H1 (cell line): Measurements from ENCODE around the gene UBE2M. TPM values are rescaled to one million over a fixed set of nuclear protein-coding genes. Genes with fewer than 3 reads are reported as not detected.

ENCODE experiments used
- CTCF ChIA-PET: fragments of 300-600 bp; sonication (Branson Sonifier 250); formaldehyde crosslinking; loops from one replicate; lab custom pipeline; 2021; ENCODE audit not compliant: partially characterized antibody; lab: Charles Lee
- POLR2A ChIA-PET: fragments of 300-600 bp; sonication (Branson Sonifier 250); formaldehyde crosslinking; loops from one replicate; lab custom pipeline; 2021; ENCODE audit warnings: inconsistent platforms; ENCODE audit not compliant: partially characterized antibody; lab: Charles Lee
- DNase-seq, 2 experiments: peaks; one replicate each; pipeline versions ENCODE4 v3.0.0 to v3.0.0-alpha.2; 2010 to 2022; ENCODE audit warnings: low spot score in 2 of 2, low read depth in 1 of 2, mixed read lengths in 1 of 2
- FAIRE-seq: peaks from 2 replicates; lab custom pipeline; 2011; peaks lifted over from hg19 to GRCh38; lab: Jason Lieb, UNC
- H2AFZ ChIP-seq: 2 replicates; pipeline ENCODE4 v1.8.1; 2012; ENCODE audit warnings: low read length, inconsistent platforms
- H2AK5ac ChIP-seq: 2 replicates; pipeline ENCODE4 v1.6.1; 2013; ENCODE audit warnings: low read depth, low read length
- H2BK120ac ChIP-seq: replicated peaks from 2 replicates; pipeline ENCODE3; 2013; ENCODE audit warnings: low read depth, low read length, inconsistent platforms
- H2BK12ac ChIP-seq: 2 replicates; pipeline ENCODE4 v1.6.1; 2013; ENCODE audit warnings: low read depth, low read length
- H2BK15ac ChIP-seq: 2 replicates; pipeline ENCODE4 v1.6.1; 2013; ENCODE audit warnings: low read length
- H2BK20ac ChIP-seq: 2 replicates; pipeline ENCODE4 v1.6.1; 2013; ENCODE audit warnings: low read length
- H2BK5ac ChIP-seq: 2 replicates; pipeline ENCODE4 v1.6.1; 2013; ENCODE audit warnings: low read depth, low read length
- H3K14ac ChIP-seq: 2 replicates; pipeline ENCODE4 v1.6.1; 2013; ENCODE audit warnings: inconsistent platforms; ENCODE audit not compliant: insufficient read length
- H3K18ac ChIP-seq: 2 replicates; pipeline ENCODE4 v1.6.1; 2013; ENCODE audit warnings: low read length; ENCODE audit errors: extremely low read depth
- H3K23ac ChIP-seq: 2 replicates; pipeline ENCODE4 v1.6.1; 2013; ENCODE audit warnings: inconsistent platforms; ENCODE audit not compliant: insufficient read length
- H3K23me2 ChIP-seq: 2 replicates; pipeline ENCODE4 v1.6.1; 2013; ENCODE audit warnings: low read depth, low read length
- H3K27ac ChIP-seq: 2 replicates; pipeline ENCODE4 v1.6.1; 2011; ENCODE audit warnings: low read depth, low read length, inconsistent platforms
- H3K27me3 ChIP-seq, 4 experiments: replicated peaks in 1 of 4; 1 replicate in 1 of 4; 2 replicates in 3 of 4; pipeline versions ENCODE4 v1.6.1 to v1.8.1; 2011 to 2013; ENCODE audit warnings: low read length in 3 of 4, mild to moderate bottlenecking in 3 of 4, inconsistent platforms in 2 of 4, mixed read lengths in 2 of 4, moderate library complexity in 1 of 4; ENCODE audit not compliant: control insufficient read depth in 3 of 4, insufficient read depth in 3 of 4; ENCODE audit errors: extremely low read depth in 1 of 4
- H3K36me3 ChIP-seq, 4 experiments: 2 replicates each; pipeline versions ENCODE4 v1.6.1 to v1.8.1; 2011 to 2013; ENCODE audit warnings: mild to moderate bottlenecking in 4 of 4, low read length in 3 of 4, moderate library complexity in 2 of 4, control low read depth in 1 of 4, inconsistent platforms in 1 of 4; ENCODE audit not compliant: insufficient read depth in 4 of 4, control insufficient read depth in 2 of 4
- H3K4ac ChIP-seq: replicated peaks from 2 replicates; pipeline ENCODE3; 2013; ENCODE audit warnings: low read length, low read depth, mixed read lengths, inconsistent platforms; ENCODE audit not compliant: insufficient read length
- H3K4me1 ChIP-seq, 4 experiments: replicated peaks in 1 of 4; 1 replicate in 1 of 4; 2 replicates in 3 of 4; pipeline versions ENCODE4 v1.6.1 to v1.8.1; 2011 to 2013; ENCODE audit warnings: low read length in 3 of 4, inconsistent platforms in 2 of 4, mixed read lengths in 1 of 4; ENCODE audit not compliant: insufficient read depth in 4 of 4, control insufficient read depth in 3 of 4
- H3K4me2 ChIP-seq, 2 experiments: 2 replicates each; pipeline versions ENCODE4 v1.6.1 to v1.8.1; 2011 to 2013; ENCODE audit warnings: low read depth in 2 of 2, low read length in 2 of 2, control low read depth in 1 of 2, inconsistent platforms in 1 of 2, mild to moderate bottlenecking in 1 of 2; ENCODE audit not compliant: insufficient read depth in 1 of 2
- H3K4me3 ChIP-seq, 4 experiments: fragments of 200-600, 300-600 bp in 1 of 4; sonication (generic), shearing (Covaris generic), sonication (Bioruptor Twin) in 1 of 4; 2 replicates each; pipeline versions ENCODE4 v1.5.1 to v1.8.1; 2011 to 2016; ENCODE audit warnings: low read length in 4 of 4, low read depth in 3 of 4, control low read depth in 2 of 4, inconsistent platforms in 2 of 4, mild to moderate bottlenecking in 2 of 4, mixed read lengths in 1 of 4, moderate library complexity in 1 of 4; ENCODE audit not compliant: insufficient read depth in 2 of 4; ENCODE audit errors: extremely low read depth in 1 of 4
- H3K56ac ChIP-seq: replicated peaks from 2 replicates; pipeline ENCODE3; 2013; ENCODE audit warnings: low read depth, mild to moderate bottlenecking, mixed read lengths, low read length, inconsistent platforms; ENCODE audit not compliant: insufficient read length
- H3K79me1 ChIP-seq: 2 replicates; pipeline ENCODE4 v1.6.1; 2013; ENCODE audit warnings: low read depth, low read length, control low read depth
- H3K79me2 ChIP-seq, 2 experiments: 2 replicates each; pipeline versions ENCODE4 v1.6.1 to v1.8.1; 2012 to 2013; ENCODE audit warnings: low read length in 2 of 2, mild to moderate bottlenecking in 2 of 2, inconsistent platforms in 1 of 2; ENCODE audit not compliant: insufficient read depth in 2 of 2, control insufficient read depth in 1 of 2
- H3K9ac ChIP-seq, 4 experiments: replicated peaks in 1 of 4; 1 replicate in 1 of 4; 2 replicates in 3 of 4; pipeline versions ENCODE4 v1.6.1 to v1.8.1; 2011 to 2013; ENCODE audit warnings: low read depth in 3 of 4, low read length in 3 of 4, control low read depth in 2 of 4, mild to moderate bottlenecking in 2 of 4, moderate library complexity in 2 of 4, inconsistent platforms in 1 of 4; ENCODE audit errors: extremely low read depth in 1 of 4
- H3K9me3 ChIP-seq, 2 experiments: 2 replicates each; pipeline versions ENCODE4 v1.6.1 to v1.8.1; 2012 to 2013; ENCODE audit warnings: mild to moderate bottlenecking in 2 of 2, moderate library complexity in 2 of 2, control low read depth in 1 of 2, inconsistent platforms in 1 of 2, low read depth in 1 of 2, low read length in 1 of 2, mixed read lengths in 1 of 2; ENCODE audit not compliant: insufficient read depth in 2 of 2
- H4K20me1 ChIP-seq, 2 experiments: replicated peaks in 1 of 2; 2 replicates each; pipeline versions ENCODE3 to v1.8.1; 2011 to 2013; ENCODE audit warnings: inconsistent platforms in 2 of 2, low read length in 2 of 2, mild to moderate bottlenecking in 1 of 2; ENCODE audit not compliant: insufficient read depth in 2 of 2, control insufficient read depth in 1 of 2
- H4K5ac ChIP-seq: 2 replicates; pipeline ENCODE4 v1.6.1; 2013; ENCODE audit warnings: low read length, low read depth, mixed read lengths, inconsistent platforms; ENCODE audit not compliant: insufficient read length
- H4K8ac ChIP-seq: 2 replicates; pipeline ENCODE4 v1.8.0; 2013; ENCODE audit warnings: mild to moderate bottlenecking, moderate library complexity, low read length, inconsistent platforms; ENCODE audit not compliant: insufficient read depth; ENCODE audit errors: extremely low read depth
- H4K91ac ChIP-seq: replicated peaks from 2 replicates; pipeline ENCODE3; 2013; ENCODE audit warnings: low read length, mixed read lengths, inconsistent platforms; ENCODE audit not compliant: insufficient read length
- CREB1 ChIP-seq: IDR thresholded peaks from 2 replicates; pipeline ENCODE4 v1.6.1; 2012; ENCODE audit warnings: inconsistent platforms
- JUND ChIP-seq: IDR thresholded peaks from 2 replicates; pipeline ENCODE4 v1.6.1; 2011; ENCODE audit warnings: mild to moderate bottlenecking, improper control_type of control experiment, low read length
- MAFK ChIP-seq: IDR thresholded peaks from 2 replicates; pipeline ENCODE4 v1.6.1; 2012; ENCODE audit warnings: low read depth, mild to moderate bottlenecking, improper control_type of control experiment, low read length
- POLR2AphosphoS5 ChIP-seq: IDR thresholded peaks from 2 replicates; pipeline ENCODE4 v1.6.1; 2011; ENCODE audit warnings: low read depth, low read length
- SIX5 ChIP-seq: IDR thresholded peaks from 2 replicates; pipeline ENCODE4 v1.6.1; 2011; ENCODE audit warnings: mild to moderate bottlenecking, low read depth, low read length
- SUZ12 ChIP-seq: fragments of 200-600 bp; sonication (generic); IDR thresholded peaks from 2 replicates; pipeline ENCODE4 v1.6.1; 2012; ENCODE audit warnings: mild to moderate bottlenecking, inconsistent platforms, low read length, moderate library complexity, mixed read lengths
- WGBS, 2 experiments: shearing (Covaris generic) in 1 of 2; methylation state at CpG; one replicate each; pipeline versions ENCODE4 v1.1.6 to v1.1.7; 2013 to 2015; ENCODE audit warnings: low lambda C conversion rate in 2 of 2, mixed read lengths in 2 of 2, inconsistent platforms in 1 of 2, low coverage in 1 of 2, missing lambda C conversion rate in 1 of 2; ENCODE audit not compliant: insufficient replicate concordance in 2 of 2, insufficient coverage in 1 of 2, insufficient read length in 1 of 2; ENCODE audit errors: extremely low coverage in 1 of 2, missing lambda C conversion rate in 1 of 2; 5-methylcytosine and 5-hydroxymethylcytosine counted together
- polyA plus RNA-seq, 7 experiments: library from polyadenylated mRNA; depleted of rRNA in 3 of 7; stranded (reverse) in 5 of 7; unstranded in 2 of 7; fragments of >200 nt in 5 of 7; fragments of 200-250 nt in 2 of 7; gene quantifications; 1 replicate in 5 of 7; 2 replicates in 1 of 7; 4 replicates in 1 of 7; pipeline versions ENCODE4 v1.2.1 to v1.2.3, GENCODE V29; 2011 to 2013; ENCODE audit warnings: missing spikeins in 2 of 7, mixed read lengths in 2 of 7
- total RNA-seq: library from RNA; stranded (reverse); fragmentation: NEBNext Ultra II Directional; extraction: Animal tissue kit (Norgen Biotek cat#: 25700); gene quantifications from 2 replicates; pipeline ENCODE4 v1.2.1, GENCODE V29; 2021
- TF ChIP-seq, protein P1 (sequence below): IDR thresholded peaks from 2 replicates; pipeline ENCODE4 v1.6.1; 2012; ENCODE audit warnings: low read length, inconsistent platforms
- TF ChIP-seq, protein P2 (sequence below): IDR thresholded peaks from 2 replicates; pipeline ENCODE4 v1.6.1; 2012; ENCODE audit warnings: inconsistent platforms

Gene UBE2M
- total and polyA plus RNA-seq, 2 of the 8 experiments (the other 6 are each of a cell fraction or from before 2014, with no cell fraction given) = 93.8 to 114 TPM

DNA sequence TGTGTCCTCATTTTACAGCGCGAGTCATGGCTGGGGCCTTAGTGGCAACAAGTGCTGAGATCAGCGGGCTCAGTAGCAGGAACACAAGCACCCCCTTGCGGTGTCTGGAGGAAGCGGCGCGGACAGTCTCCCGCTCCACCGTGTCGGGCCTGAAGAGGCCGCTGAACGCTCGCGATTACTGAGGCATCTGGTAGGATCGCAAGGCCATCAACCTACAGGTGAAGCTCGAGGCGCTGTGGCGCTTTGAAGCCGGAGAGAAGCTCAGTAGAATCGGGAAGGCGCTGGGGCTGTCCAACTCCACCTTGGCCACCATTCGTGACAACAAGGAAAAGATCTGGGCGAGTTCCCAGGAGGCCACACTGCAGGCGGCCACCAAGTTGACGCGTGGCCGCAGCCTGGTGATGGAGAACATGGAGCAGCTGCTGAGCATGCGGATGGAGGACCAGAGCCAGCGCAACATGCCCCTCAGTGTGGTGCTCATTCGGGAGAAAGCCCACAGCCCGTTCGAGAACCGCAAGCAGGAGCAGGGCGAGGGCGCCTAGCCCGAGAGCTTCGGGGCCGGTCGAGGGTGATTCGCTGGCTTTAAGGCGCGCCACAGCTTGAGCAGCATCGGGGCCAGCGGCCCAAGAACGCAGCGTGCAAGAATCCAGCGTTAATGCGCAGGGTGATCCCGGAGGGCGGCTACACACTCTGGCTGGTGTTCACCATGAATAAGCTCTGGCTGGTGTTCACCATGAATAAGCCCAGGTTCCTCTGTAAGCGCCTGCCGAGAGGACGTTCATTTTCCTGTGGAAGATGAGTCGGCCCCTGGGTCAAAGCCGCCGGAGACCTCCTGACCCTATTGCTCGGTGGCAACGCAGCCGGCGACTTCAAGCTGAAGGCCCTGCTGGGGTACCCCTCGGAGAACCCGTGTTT is 23.1 kb upstream of the UBE2M start:
- WGBS, 2 experiments = 72% methylated on average over 53 of the region's 62 CpGs; no CpG with 5 or more reads in 1 of the 2 experiments
- H2AFZ ChIP-seq = no peak overlapping the region
- TF ChIP-seq MAFK = peak; percentile 85; the same call in 1 of the 2 replicates
- TF ChIP-seq, protein P1, sequence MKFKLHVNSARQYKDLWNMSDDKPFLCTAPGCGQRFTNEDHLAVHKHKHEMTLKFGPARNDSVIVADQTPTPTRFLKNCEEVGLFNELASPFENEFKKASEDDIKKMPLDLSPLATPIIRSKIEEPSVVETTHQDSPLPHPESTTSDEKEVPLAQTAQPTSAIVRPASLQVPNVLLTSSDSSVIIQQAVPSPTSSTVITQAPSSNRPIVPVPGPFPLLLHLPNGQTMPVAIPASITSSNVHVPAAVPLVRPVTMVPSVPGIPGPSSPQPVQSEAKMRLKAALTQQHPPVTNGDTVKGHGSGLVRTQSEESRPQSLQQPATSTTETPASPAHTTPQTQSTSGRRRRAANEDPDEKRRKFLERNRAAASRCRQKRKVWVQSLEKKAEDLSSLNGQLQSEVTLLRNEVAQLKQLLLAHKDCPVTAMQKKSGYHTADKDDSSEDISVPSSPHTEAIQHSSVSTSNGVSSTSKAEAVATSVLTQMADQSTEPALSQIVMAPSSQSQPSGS = no peak
- TF ChIP-seq CREB1 = peak; percentile 76
- TF ChIP-seq, protein P2, sequence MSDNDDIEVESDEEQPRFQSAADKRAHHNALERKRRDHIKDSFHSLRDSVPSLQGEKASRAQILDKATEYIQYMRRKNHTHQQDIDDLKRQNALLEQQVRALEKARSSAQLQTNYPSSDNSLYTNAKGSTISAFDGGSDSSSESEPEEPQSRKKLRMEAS = peak; percentile 36; the same call in 1 of the 2 replicates
- TF ChIP-seq JUND = peak; percentile 63; the same call in 1 of the 2 replicates
- TF ChIP-seq POLR2AphosphoS5 = peak; percentile 70; the same call in 1 of the 2 replicates
- TF ChIP-seq SIX5 = no peak
- no peak for TF ChIP-seq SUZ12

More for the DNA sequence above, 23.1 kb upstream of the UBE2M start:
- Histone ChIP-seq H4K5ac (no peak overlapping the region), H3K4ac (no peak overlapping the region), H2BK12ac (no peak overlapping the region), H2BK5ac (no peak overlapping the region), H4K91ac (peak overlapping the region; percentile 62), H3K27ac (no peak overlapping the region), H2AK5ac (no peak overlapping the region), H3K4me3 (no peak overlapping the region), H4K8ac (peak overlapping the region; percentile 36; the same call in 1 of the 2 replicates), H3K14ac (no peak overlapping the region), H2BK20ac (no peak overlapping the region), H3K4me2 (no peak overlapping the region), H3K18ac (no peak overlapping the region), H3K9me3 (no peaks in the 10 kb centered on the region), H3K79me2 (peaks cover 0 to 3% of the 10 kb centered on the region in 2 experiments; a peak in 1 of 4 replicates), H3K23me2 (no peaks in the 10 kb centered on the region; the same call in 1 of the 2 replicates), H3K27me3 (no peaks in the 10 kb centered on the region), H3K36me3 (peaks cover 0 to 3% (median 0%) of the 10 kb centered on the region in 4 experiments; a peak in 1 of 8 replicates), H2BK120ac (no peak overlapping the region), H2BK15ac (no peak overlapping the region), H3K9ac (no peak overlapping the region), H3K79me1 (0 out of 2 replicates have a peak, but pooled peaks cover 3% of the 10 kb centered on the region), H3K4me1 (peaks cover 0 to 6% (median 0%) of the 10 kb centered on the region in 4 experiments; a peak in 3 of 7 replicates), H3K56ac (no peak overlapping the region), H3K23ac (no peak overlapping the region), H4K20me1 (peaks cover 0 to 17% of the 10 kb centered on the region in 2 experiments)
- FAIRE-seq = peak; percentile 79
- POLR2A ChIA-PET = interaction anchor here (0.7 to 8.4 kb wide), 10 partner anchors 12 to 155 kb away, joined by 3 to 82 read pairs (median 4); partner anchors contain the start of genes CHMP2A and ZBTB45
- CTCF ChIA-PET = interaction anchor here (0.5 to 3.0 kb wide), 25 partner anchors 10 to 252 kb away, joined by 3 to 24 read pairs (median 5); partner anchors contain the start of genes CHMP2A, TRIM28, UBE2M and ZBTB45
- DNase-seq = peak; percentile 92 to 99
